GM19328 (cell line): ENCODE data around the gene GPR146.

Source experiments
- ATAC-seq: cut with Tn5 transposase; IDR thresholded peaks from one replicate; pipeline ENCODE4 v1.9.1; 2021; ENCODE audit warnings: mild to moderate bottlenecking, moderate library complexity; ENCODE audit not compliant: unreplicated experiment

The GPR146 gene

GRCh38 chr7:1090686-1091643 is 46.6 kb downstream of the GPR146 start:
- no peak for ATAC-seq

GRCh38 chr7:1091644-1092027 is 47.3 kb downstream of the GPR146 start:
- ATAC-seq = no peak

GRCh38 chr7:1092161-1092632 is 47.9 kb downstream of the GPR146 start:
- no peak for ATAC-seq

GRCh38 chr7:1092806-1093501 is 48.6 kb downstream of the GPR146 start:
- no peak for ATAC-seq

- no peak for ATAC-seq
Observed at GRCh38 chr7:1093502-1093843, 49.1 kb downstream of the GPR146 start.

- no peak for ATAC-seq
Observed at GRCh38 chr7:1093916-1094508, 49.7 kb downstream of the GPR146 start.

- ATAC-seq = no peak
Observed at GRCh38 chr7:1094870-1095269, 50.5 kb downstream of the GPR146 start.

- ATAC-seq = no peak
Observed at GRCh38 chr7:1095621-1096155, 51.3 kb downstream of the GPR146 start.

- ATAC-seq = no peak
Observed at GRCh38 chr7:1096156-1097119, 52.1 kb downstream of the GPR146 start.

- no peak for ATAC-seq
Observed at GRCh38 chr7:1097120-1097504, 52.8 kb downstream of the GPR146 start.

GRCh38 chr7:1098243-1099153 is 54.2 kb downstream of the GPR146 start:
- no peak for ATAC-seq

GRCh38 chr7:1099154-1099542 is 54.8 kb downstream of the GPR146 start:
- ATAC-seq = no peak

GRCh38 chr7:1099637-1100036 is 55.3 kb downstream of the GPR146 start:
- ATAC-seq = no peak

- no peak for ATAC-seq
Observed at GRCh38 chr7:1100386-1100785, 56.0 kb downstream of the GPR146 start.

- ATAC-seq = no peak
Observed at GRCh38 chr7:1100834-1101562, 56.7 kb downstream of the GPR146 start.

- ATAC-seq = no peak
Observed at GRCh38 chr7:1101563-1102431, 57.5 kb downstream of the GPR146 start.

- no peak for ATAC-seq
Observed at GRCh38 chr7:1103009-1103788, 58.9 kb downstream of the GPR146 start.
